Ectodermal cell (in vitro differentiated cells): ENCODE measurements around the gene TBC1D32.
"Not testable (repeated sequence)": the region's sequence is repeated elsewhere in the genome, so short reads cannot be mapped to it uniquely, and the experiment has no call there.

ENCODE experiments used
- H3K27ac ChIP-seq: 2 replicates; pipeline ENCODE4 v1.7.0; 2013; ENCODE audit warnings: mild to moderate bottlenecking, low read depth, low read length; ENCODE audit not compliant: insufficient read depth, poor library complexity, severe bottlenecking
- H3K27me3 ChIP-seq: 2 replicates; pipeline ENCODE4 v1.7.0; 2013; ENCODE audit warnings: mild to moderate bottlenecking, low read length; ENCODE audit not compliant: insufficient read depth, control insufficient read depth, poor library complexity, severe bottlenecking
- H3K36me3 ChIP-seq: one replicate; pipeline ENCODE4 v1.7.0; 2013; ENCODE audit warnings: low read length; ENCODE audit not compliant: control insufficient read depth, insufficient read depth
- H3K4me1 ChIP-seq: one replicate; pipeline ENCODE4 v1.7.0; 2013; ENCODE audit warnings: low read length; ENCODE audit not compliant: control insufficient read depth, insufficient read depth
- H3K4me3 ChIP-seq: 2 replicates; pipeline ENCODE4 v1.7.0; 2013; ENCODE audit warnings: low read depth, low read length, control low read depth; ENCODE audit not compliant: insufficient read depth
- H3K9me3 ChIP-seq: 2 replicates; pipeline ENCODE4 v1.7.0; 2013; ENCODE audit warnings: mild to moderate bottlenecking, low read length, moderate library complexity; ENCODE audit not compliant: control insufficient read depth
- WGBS, 2 experiments: methylation state at CpG; one replicate each; pipeline ENCODE4 v1.1.7; 2013; ENCODE audit warnings: missing lambda C conversion rate in 2 of 2; 5-methylcytosine and 5-hydroxymethylcytosine counted together

The TBC1D32 gene

GRCh38 chr6:121333196-121333595, 1.1 kb downstream of the TBC1D32 start:
- Histone ChIP-seq H3K27me3 (no peaks in the 10 kb centered on the region), H3K4me1 (peaks cover 7% of the 10 kb centered on the region), H3K36me3 (no peaks in the 10 kb centered on the region), H3K9me3 (no peaks in the 10 kb centered on the region), H3K4me3 (no peak overlapping the region), H3K27ac (no peak overlapping the region)
- WGBS, 2 experiments = 92 to 96% methylated on average over 4 of the region's 4 CpGs

GRCh38 chr6:121330516-121330915, 3.8 kb downstream of the TBC1D32 start:
- H3K4me3 ChIP-seq = no peak overlapping the region
- no peaks in the 10 kb centered on the region for H3K36me3 ChIP-seq
- no peak overlapping the region for H3K27ac ChIP-seq
- H3K27me3 ChIP-seq = no peaks in the 10 kb centered on the region
- WGBS, 2 experiments = 65 to 94% methylated on average over 1 to 2 of the region's 2 CpGs
- no peaks in the 10 kb centered on the region for H3K9me3 ChIP-seq
- peaks cover 7% of the 10 kb centered on the region for H3K4me1 ChIP-seq

DNA sequence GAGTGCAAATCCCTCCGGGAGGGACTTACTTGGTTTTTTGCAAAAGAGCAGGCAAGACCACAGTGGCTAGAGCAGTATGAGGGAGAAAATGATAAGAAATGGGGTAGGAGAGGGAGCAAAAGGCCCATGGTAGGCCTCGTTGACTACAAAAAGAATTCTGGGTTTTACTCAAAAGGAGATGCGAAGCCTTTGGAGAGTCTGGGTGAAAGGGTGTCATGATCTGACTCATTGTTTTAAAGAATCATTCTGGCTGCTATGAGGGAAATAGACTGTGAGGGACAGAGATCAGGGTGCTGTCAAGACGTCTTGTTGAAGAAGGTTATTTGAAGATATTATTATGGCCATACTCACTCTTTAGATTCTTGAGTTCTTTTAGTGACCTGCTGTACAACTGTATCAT, 13.0 kb downstream of the TBC1D32 start:
- H3K27me3 ChIP-seq = no peaks in the 10 kb centered on the region
- no peaks in the 10 kb centered on the region for H3K9me3 ChIP-seq
- 90 to 93% methylated on average over 4 of the region's 4 CpGs for WGBS, 2 experiments
- no peak overlapping the region for H3K27ac ChIP-seq
- H3K4me3 ChIP-seq = no peak overlapping the region
- H3K36me3 ChIP-seq = no peaks in the 10 kb centered on the region
- no peaks in the 10 kb centered on the region for H3K4me1 ChIP-seq

DNA sequence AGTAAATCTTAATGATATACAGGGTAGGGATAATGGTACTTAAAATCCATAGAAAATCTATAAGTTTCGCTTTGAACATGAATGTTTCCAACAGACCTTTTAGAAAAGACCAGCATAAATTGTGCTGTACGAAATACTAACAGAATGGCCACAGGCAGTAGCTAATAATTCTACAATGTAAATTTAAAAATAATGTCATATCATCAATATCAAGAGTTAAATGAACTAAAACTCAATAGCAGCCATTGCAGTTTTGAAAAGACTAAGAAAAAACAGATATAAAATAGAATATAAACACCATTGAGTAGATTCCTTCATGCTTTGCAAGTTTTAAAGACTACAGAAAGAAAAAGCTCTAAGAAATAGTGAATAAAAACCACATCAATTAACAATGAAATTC, 14.7 kb downstream of the TBC1D32 start:
- Histone ChIP-seq H3K4me1 (no peaks in the 10 kb centered on the region), H3K36me3 (no peaks in the 10 kb centered on the region), H3K4me3 (no peak overlapping the region), H3K27me3 (no peaks in the 10 kb centered on the region), H3K9me3 (no peaks in the 10 kb centered on the region), H3K27ac (no peak overlapping the region)
- WGBS, 2 experiments = 100% methylated on average over 1 to 2 of the region's 2 CpGs

- no peaks in the 10 kb centered on the region for H3K9me3 ChIP-seq
- H3K27me3 ChIP-seq = no peaks in the 10 kb centered on the region
- H3K4me3 ChIP-seq = no peak overlapping the region
- no peak overlapping the region for H3K27ac ChIP-seq
- WGBS, 2 experiments = 46 to 48% methylated on average over 3 to 4 of the region's 4 CpGs
- H3K36me3 ChIP-seq = no peaks in the 10 kb centered on the region
- no peaks in the 10 kb centered on the region for H3K4me1 ChIP-seq
Observed at GRCh38 chr6:121319112-121319553, 15.1 kb downstream of the TBC1D32 start.

GRCh38 chr6:121314381-121315112, 19.7 kb downstream of the TBC1D32 start:
- 89 to 90% methylated on average over 6 of the region's 6 CpGs for WGBS, 2 experiments
- Histone ChIP-seq H3K4me1 (no peaks in the 10 kb centered on the region), H3K36me3 (no peaks in the 10 kb centered on the region), H3K9me3 (no peaks in the 10 kb centered on the region), H3K4me3 (no peak overlapping the region), H3K27me3 (no peaks in the 10 kb centered on the region), H3K27ac (no peak overlapping the region)

DNA sequence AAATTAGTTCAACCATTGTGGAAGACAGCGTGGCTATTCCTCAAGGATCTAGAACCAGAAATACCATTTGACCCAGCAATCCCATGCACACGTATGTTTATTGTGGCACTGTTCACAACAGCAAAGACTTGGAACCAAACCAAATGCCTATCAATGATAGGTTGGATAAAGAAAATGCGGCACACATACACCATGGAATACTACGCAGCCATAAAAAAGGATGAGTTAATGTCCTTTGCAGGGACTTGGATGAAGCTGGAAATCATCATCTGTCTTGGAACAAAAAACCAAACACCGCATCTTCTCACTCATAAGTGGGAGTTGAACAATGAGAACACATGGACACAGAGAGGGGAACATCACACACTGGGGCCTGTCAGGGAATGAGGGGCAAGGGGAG, 22.5 kb downstream of the TBC1D32 start:
- H3K9me3 ChIP-seq, H3K4me3 ChIP-seq, H3K36me3 ChIP-seq, H3K4me1 ChIP-seq, H3K27ac ChIP-seq, H3K27me3 ChIP-seq: not testable (repeated sequence)
- whole genome bisulfite sequencing, 2 experiments = 90 to 96% methylated on average over 5 of the region's 5 CpGs

DNA sequence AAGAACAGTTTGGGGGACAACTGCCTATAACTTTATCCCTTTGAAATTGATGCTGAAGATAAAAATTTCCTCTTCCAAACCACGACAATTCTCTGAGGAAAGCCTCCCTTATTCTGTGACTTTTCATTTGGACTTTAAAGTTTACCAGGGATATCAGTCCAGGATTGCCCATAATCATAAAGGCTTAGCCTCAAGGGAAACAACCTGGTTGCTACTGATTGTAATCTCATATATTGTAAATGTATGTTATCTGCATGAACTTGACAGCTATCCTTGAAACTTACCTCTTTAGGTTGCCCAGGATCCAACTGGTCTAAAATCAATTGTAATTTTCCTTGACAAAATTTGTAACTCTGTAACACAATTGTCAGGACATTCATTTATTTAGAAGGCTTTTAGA, 23.8 kb downstream of the TBC1D32 start:
- H3K27ac ChIP-seq = no peak overlapping the region
- no peaks in the 10 kb centered on the region for H3K4me1 ChIP-seq

DNA sequence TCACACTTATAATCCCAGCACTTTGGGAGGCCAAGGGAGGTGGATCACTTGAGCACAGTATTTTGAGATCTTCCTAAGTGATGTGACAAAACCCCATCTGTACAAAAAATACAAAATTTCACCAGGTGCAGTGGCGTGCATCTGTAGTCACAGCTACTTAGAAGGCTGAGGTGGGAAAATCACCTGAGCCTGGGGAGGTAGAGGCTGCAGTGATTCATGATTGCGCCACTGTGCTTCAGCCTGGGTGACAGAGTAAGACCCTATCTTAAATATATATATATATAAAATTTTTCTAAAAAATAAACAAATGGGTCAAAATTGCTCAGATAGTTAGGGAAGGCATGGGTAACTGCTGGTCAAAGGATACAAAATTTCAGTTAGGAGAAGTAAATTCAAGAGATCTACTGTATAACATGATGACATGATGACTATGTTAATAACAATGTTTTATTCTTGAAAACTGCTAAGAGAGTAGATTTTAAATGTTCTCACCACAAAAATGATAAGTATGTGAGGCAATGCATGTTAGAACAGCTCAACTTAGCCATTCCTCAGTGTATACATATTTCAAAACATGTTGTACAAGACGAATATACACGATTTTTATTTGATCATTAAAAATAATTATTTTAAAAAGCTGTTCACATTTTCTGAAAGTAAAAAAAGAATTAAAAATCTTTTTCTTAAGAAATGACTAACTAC, 24.4 kb downstream of the TBC1D32 start:
- no peak overlapping the region for H3K27ac ChIP-seq
- no peaks in the 10 kb centered on the region for H3K4me1 ChIP-seq
- no peak overlapping the region for H3K4me3 ChIP-seq
- 67 to 96% methylated on average over 1 of the region's 4 CpGs for WGBS, 2 experiments
- no peaks in the 10 kb centered on the region for H3K36me3 ChIP-seq
- H3K27me3 ChIP-seq = no peaks in the 10 kb centered on the region
- no peaks in the 10 kb centered on the region for H3K9me3 ChIP-seq

More for the DNA sequence above, 23.8 kb downstream of the TBC1D32 start:
- no peaks in the 10 kb centered on the region for H3K9me3 ChIP-seq
- no peaks in the 10 kb centered on the region for H3K36me3 ChIP-seq
- 92 to 100% methylated on average over 1 of the region's 1 CpG for WGBS, 2 experiments
- no peak overlapping the region for H3K4me3 ChIP-seq
- no peaks in the 10 kb centered on the region for H3K27me3 ChIP-seq

DNA sequence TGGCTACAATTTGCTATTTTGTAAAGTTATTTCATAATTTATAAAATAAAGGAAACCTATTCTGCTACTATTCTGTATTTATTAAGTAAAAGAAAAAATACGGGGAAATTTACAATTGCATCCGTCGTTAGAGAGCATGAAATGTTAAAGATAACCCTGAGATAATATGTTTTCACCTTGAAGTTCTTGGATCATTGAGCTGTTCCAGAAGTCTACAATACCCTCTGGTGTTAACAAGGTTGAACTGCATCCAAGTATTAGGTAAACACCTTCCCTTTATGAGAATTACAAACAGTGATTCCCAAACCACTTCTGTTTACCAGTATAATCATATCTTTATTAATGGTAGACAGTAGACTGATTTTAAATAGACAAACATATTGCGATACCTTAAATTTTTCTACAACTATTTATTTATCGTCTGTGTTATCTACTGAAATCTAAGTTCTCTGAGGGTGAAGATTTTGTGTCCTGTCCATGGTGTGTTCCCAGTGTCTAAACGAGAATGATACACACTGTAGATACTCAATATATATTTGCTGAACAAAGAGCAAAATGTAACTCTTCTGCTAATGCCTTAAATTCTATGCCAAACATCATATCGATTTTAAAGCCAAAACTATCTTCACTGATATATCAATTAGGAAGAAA, 28.2 kb downstream of the TBC1D32 start:
- no peak overlapping the region for H3K4me3 ChIP-seq
- H3K36me3 ChIP-seq = no peaks in the 10 kb centered on the region
- no peaks in the 10 kb centered on the region for H3K27me3 ChIP-seq
- H3K9me3 ChIP-seq = no peaks in the 10 kb centered on the region
- H3K27ac ChIP-seq = no peak overlapping the region
- WGBS, 2 experiments = 62 to 70% methylated on average over 4 to 7 of the region's 7 CpGs
- no peaks in the 10 kb centered on the region for H3K4me1 ChIP-seq
